ENCODE measurements around the gene ADIPOR2. TPM values are rescaled to one million over a fixed set of nuclear protein-coding genes. Genes with fewer than 3 reads are reported as not detected.

The ADIPOR2 gene
- total RNA-seq, 1 experiment from 2014 or later = 84.0 TPM

DNA sequence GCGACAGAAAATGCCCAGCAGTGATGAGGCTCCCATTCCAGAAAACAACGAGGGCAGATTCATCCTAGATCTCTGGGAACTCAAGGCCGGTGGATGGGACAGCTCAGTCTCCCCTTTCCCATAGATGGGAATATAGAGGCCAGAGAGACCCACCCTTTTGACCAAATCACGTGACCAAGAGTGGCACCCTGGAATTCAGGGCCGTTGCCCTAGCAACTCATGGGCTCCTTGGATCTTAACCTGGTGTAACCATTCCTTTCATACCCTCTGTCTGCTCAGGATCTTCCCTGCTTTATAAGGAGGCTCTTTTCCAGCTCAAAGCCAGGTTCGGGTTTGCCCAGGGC, 121.0 kb downstream of the ADIPOR2 start:
- H3K4me3 ChIP-seq (ENCODE audit: low read depth, low read length, poor library complexity, severe bottlenecking) = no peak overlapping the region
- intact Hi-C loops (cut with micrococcal nuclease; ENCODE audit: unreplicated experiment) = no loop called here
- no peak for TF ChIP-seq CTCF (conservative IDR thresholded peaks at IDR 0.05; ENCODE audit: low read depth, low read length)
- no peak for TF ChIP-seq EZH2 (IDR thresholded peaks at IDR 0.05; ENCODE audit: borderline replicate concordance, low read depth, low read length, poor library complexity, severe bottlenecking)
- H3K27me3 ChIP-seq (replicated peaks; ENCODE audit: insufficient read depth, low read depth, low read length, poor library complexity) = no peaks in the 10 kb centered on the region
- no peaks in the 10 kb centered on the region for H3K4me1 ChIP-seq (ENCODE audit: insufficient read depth, low read length, poor library complexity, severe bottlenecking)
- no peak overlapping the region for H3K27ac ChIP-seq (ENCODE audit: low read depth, low read length, poor library complexity, severe bottlenecking)
- H3K9me3 ChIP-seq (ENCODE audit: low read depth, low read length, poor library complexity, severe bottlenecking) = no peaks in the 10 kb centered on the region
- ChIA-PET CTCF (no interaction called here), POLR2A (ENCODE audit: low non-redundant PET) (no interaction called here)
- H3K36me3 ChIP-seq (ENCODE audit: insufficient read depth, low read length, poor library complexity, severe bottlenecking) = no peaks in the 10 kb centered on the region
- DNase-seq (ENCODE audit: low spot score) = no peak
- no TSS peak for BruUV-seq (replicated peaks)

- Histone ChIP-seq H3K4me1 (ENCODE audit: insufficient read depth, low read length, poor library complexity, severe bottlenecking) (no peaks in the 10 kb centered on the region), H3K27ac (ENCODE audit: low read depth, low read length, poor library complexity, severe bottlenecking) (no peak overlapping the region), H3K36me3 (ENCODE audit: insufficient read depth, low read length, poor library complexity, severe bottlenecking) (no peaks in the 10 kb centered on the region), H3K9me3 (ENCODE audit: low read depth, low read length, poor library complexity, severe bottlenecking) (no peaks in the 10 kb centered on the region), H3K4me3 (ENCODE audit: low read depth, low read length, poor library complexity, severe bottlenecking) (no peak overlapping the region), H3K27me3 (replicated peaks; ENCODE audit: insufficient read depth, low read depth, low read length, poor library complexity) (no peaks in the 10 kb centered on the region)
- no TSS peak for BruUV-seq (replicated peaks)
- TF ChIP-seq EZH2 (IDR thresholded peaks at IDR 0.05; ENCODE audit: borderline replicate concordance, low read depth, low read length, poor library complexity, severe bottlenecking) (no peak), CTCF (conservative IDR thresholded peaks at IDR 0.05; ENCODE audit: low read depth, low read length) (no peak)
- intact Hi-C loops (cut with micrococcal nuclease; ENCODE audit: unreplicated experiment) = no loop called here
- no peak for DNase-seq (ENCODE audit: low spot score)
- POLR2A ChIA-PET (ENCODE audit: low non-redundant PET) = no interaction called here
- CTCF ChIA-PET = no interaction called here
Observed at GRCh38 chr12:1812650-1813302, 121.9 kb downstream of the ADIPOR2 start.

DNA sequence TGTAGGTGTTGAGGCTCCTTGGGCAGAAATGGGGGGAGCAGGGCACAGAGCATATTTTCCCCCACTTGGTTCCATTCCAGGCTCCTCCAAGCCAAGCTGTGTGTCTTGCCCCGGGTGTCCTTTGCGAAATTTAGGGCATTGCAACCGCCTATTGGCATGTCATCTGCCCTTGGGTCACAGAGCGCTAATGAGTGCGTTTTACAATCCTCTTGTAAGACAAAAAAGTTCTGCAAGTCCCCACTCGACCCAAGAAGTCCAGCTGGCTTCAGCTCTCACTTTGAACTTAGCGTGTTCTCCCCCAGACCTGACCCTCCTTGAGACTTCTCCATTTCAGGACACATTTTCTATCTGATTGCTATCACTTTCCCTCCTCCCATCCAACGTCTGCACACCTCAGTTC, 123.4 kb downstream of the ADIPOR2 start:
- POLR2A ChIA-PET (ENCODE audit: low non-redundant PET) = no interaction called here
- CTCF ChIA-PET = no interaction called here
- H3K36me3 ChIP-seq (ENCODE audit: insufficient read depth, low read length, poor library complexity, severe bottlenecking) = no peaks in the 10 kb centered on the region
- no peaks in the 10 kb centered on the region for H3K9me3 ChIP-seq (ENCODE audit: low read depth, low read length, poor library complexity, severe bottlenecking)
- TF ChIP-seq CTCF (conservative IDR thresholded peaks at IDR 0.05; ENCODE audit: low read depth, low read length) (no peak), EZH2 (IDR thresholded peaks at IDR 0.05; ENCODE audit: borderline replicate concordance, low read depth, low read length, poor library complexity, severe bottlenecking) (no peak)
- H3K4me1 ChIP-seq (ENCODE audit: insufficient read depth, low read length, poor library complexity, severe bottlenecking) = no peaks in the 10 kb centered on the region
- H3K27me3 ChIP-seq (replicated peaks; ENCODE audit: insufficient read depth, low read depth, low read length, poor library complexity) = peaks cover under 1% of the 10 kb centered on the region
- H3K4me3 ChIP-seq (ENCODE audit: low read depth, low read length, poor library complexity, severe bottlenecking) = no peak overlapping the region
- no peak for DNase-seq (ENCODE audit: low spot score)
- no TSS peak for BruUV-seq (replicated peaks)
- no peak overlapping the region for H3K27ac ChIP-seq (ENCODE audit: low read depth, low read length, poor library complexity, severe bottlenecking)
- intact Hi-C loops (cut with micrococcal nuclease; ENCODE audit: unreplicated experiment) = no loop called here

Data from A673 (cell line).